GM19043 (cell line): ENCODE measurements around the gene COQ10A.
A peak's percentile ranks its signal among the peaks of the same experiment; 100 is the strongest.
"Not testable (repeated sequence)": the region's sequence is repeated elsewhere in the genome, so short reads cannot be mapped to it uniquely, and the experiment has no call there.

ENCODE experiments used
- ATAC-seq: cut with Tn5 transposase; IDR thresholded peaks from one replicate; pipeline ENCODE4 v1.9.1; 2021; ENCODE audit warnings: low read depth; ENCODE audit not compliant: unreplicated experiment

The COQ10A gene

DNA sequence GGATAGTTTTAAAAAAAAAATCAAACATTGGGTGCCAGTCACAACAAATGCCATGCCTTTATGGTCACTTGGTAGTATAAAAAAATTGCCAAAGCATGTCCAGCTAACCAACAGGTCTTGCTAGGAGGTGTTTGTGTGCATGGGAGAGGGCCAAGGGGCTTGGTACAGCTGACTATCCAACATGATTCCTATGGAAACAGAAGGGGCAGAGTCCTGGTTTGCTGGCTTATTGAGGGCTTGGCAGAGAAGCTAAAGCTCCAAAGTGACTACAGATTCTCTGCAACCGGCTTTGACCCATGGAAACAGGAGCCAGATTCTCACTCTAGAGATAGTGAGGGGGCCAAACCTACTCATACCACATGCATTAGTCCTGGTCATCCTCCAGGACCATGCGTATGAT lies 5.7 kb downstream of the COQ10A start:
- ATAC-seq: not testable (repeated sequence)

- ATAC-seq: no peak
These were observed 7.6 kb downstream of the COQ10A start for GRCh38 chr12:56274299-56274698.

- ATAC-seq: no peak
These were observed 12.2 kb downstream of the COQ10A start for GRCh38 chr12:56278905-56279304.

GRCh38 chr12:56280849-56281248 lies 14.1 kb downstream of the COQ10A start:
- ATAC-seq: no peak

DNA sequence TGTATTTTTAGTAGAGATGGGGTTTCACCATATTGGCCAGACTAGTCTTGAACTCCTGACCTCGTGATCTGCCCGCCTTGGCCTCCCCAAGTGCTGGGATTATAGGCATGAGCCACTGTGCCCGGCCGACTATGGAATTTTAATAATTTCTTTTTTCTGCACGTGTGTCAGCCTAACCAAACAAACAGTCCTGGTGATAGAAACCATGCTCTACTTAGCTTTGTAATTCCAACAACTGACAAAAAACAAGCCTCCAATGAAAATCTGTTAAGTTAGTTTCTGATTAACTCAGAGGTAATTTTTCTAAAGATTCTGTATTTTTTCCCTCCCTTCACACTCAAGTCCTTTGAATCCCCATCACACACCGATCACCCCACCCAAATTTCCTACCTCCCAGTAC lies 15.3 kb downstream of the COQ10A start:
- no peak for ATAC-seq

DNA sequence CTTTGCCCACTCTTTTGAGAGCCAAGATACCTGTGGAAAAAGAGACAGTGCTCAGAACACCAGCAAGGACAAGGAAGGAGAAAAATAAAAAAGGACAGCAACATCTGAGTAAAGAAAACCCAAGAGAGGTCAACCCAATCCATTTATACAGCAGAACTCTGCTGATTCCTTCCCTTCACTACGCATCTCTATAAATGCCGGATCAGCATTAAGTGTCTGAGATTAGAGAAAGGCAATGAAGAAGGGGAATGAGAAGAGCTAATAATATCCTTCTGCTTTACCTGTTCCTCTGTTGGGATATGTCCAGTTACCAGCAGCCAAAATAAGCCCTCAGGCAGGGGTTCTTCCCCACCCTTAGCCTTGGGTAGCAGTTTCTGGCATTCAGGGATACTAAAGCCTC lies 15.8 kb downstream of the COQ10A start:
- ATAC-seq: no peak

DNA sequence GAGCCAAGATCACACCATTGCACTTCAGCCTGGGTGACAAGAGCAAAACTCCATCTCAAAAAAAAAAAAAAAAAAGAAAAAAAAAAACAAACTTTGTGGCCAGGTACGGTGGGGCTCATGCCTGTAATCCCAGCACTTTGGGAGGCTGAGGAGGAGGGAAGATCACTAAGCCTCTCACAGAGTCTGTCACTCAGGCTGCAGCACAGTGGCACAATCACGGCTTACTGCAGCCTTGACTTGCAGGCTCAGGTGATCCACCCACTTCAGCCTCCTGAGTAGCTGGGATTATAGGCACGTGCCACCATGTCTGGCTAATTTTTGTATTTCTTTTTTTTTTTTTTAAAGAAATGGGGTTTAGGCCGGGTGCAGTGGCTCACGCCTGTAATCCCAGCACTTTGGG lies 17.5 kb downstream of the COQ10A start:
- not testable (repeated sequence) for ATAC-seq

- ATAC-seq: no peak
These were observed 19.5 kb downstream of the COQ10A start for GRCh38 chr12:56286044-56286830.

DNA sequence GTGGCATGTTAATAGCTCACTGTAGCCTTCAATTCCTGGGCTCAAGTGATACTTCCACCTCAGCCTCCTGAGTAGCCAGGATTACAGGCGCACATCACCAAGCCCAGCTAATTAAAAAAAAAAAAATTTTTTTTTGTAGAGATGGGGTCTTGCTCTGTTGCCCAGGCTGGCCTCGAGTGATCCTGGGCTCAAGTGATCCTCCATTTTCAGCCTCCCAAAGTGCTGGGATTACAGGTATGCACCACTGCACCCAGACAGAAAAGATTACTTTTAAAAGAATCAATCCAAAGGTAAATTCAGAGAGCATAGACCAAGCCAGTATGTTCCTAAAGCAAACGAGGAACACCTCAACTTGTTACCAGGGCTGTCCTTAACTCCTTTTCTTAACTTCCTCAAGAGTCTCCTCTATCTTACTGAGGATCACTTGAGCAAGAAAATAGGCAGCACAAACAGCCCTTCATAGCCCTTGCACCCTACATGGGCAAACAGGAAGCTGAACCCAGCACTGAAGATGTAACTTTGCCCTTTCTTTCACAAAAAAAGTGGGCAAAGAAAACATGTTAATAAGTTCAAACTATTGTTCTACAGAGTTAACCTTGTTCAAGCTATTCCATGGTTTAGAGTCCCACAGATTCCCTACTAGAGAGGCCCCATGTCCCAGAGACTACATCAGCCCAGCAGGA lies 22.1 kb downstream of the COQ10A start:
- ATAC-seq: no peak

- ATAC-seq: no peak
These were observed 27.1 kb downstream of the COQ10A start for GRCh38 chr12:56293795-56294194.

- no peak for ATAC-seq
These were observed 29.6 kb downstream of the COQ10A start for GRCh38 chr12:56296295-56296694.

DNA sequence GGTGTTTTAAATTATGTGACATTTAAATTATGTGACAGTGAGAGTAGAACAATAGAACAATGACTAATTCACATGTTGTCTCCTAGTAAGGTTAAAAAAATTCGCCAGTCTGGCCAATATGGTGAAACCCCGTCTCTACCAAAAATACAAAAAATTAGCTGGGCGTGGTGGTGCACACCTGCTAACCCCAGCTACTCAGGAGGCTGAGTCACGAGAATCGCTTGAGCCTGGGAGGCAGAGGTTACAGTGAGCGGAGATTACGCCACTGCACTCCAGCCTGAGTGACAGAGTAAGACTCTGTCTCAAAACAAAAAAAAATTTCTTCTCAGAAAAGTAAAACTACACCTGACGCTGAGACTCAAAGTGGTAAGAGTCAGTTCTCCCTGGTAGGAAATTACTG lies 30.7 kb downstream of the COQ10A start:
- ATAC-seq: no peak

- no peak for ATAC-seq
These were observed 32.1 kb downstream of the COQ10A start for GRCh38 chr12:56298828-56299227.

DNA sequence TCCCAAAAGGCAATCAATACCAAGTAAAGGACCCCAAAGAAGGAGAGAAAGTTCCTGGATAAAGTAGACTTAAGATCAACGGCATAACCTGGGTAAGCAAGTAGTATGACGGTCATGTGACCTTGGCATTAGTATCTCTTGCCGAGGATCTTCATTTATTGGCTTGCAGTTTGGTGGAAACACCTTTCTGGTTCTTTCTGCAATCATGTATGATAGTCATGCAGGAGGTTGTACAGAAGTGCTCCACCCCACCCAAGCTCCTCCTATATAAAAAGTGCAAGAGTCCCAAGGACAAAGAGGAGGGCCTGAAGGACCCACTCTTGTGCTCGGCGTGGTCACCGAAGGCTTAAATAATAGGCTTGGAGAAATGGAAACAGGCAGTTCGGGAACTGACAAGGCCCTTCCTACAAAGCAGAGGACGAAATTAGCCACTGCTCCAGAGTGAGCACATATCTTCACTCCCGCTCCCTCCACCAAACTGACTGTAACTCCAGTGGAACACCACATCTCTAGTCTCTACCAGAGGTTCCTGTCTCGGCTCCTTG lies 32.6 kb downstream of the COQ10A start:
- no peak for ATAC-seq

DNA sequence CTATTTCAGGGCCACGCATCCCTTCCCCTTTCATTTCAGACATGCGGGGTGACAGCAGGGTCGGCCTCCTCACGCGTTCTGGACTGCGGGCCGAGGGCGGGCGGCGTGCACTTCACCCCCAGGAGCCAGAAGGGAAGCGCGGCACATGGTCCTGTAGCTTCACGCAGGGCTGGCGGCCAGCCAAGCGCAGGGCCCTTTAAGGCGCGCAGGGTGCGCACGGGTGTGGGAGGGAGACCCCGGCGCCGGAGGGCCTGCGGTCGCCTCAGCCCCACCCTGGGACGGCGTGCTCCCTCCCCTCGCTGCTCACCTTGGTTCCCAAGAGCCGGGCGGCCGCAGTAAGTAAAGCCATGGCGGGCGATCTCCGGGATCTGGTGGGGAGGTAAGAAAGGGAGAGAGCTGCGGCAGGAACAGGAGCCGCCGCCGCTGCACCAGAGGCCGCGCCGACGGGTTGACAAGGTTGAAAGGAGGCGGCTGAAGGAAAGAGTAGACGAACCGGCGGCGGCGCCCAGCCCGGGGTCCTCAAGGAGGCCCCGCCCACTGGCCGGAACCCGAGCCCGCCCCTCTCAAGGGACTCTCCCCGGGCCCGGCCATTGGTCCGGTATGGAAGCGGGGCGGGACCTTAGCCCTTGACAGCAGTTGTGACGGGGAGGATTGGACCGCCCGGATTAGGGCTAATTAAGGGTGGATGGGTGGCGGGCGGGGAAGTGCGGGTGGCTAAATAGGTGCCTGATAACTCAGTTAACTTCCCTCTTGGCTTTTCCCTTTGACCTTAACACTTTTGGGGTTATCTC lies 33.3 kb downstream of the COQ10A start, which contains the start of gene CS:
TSS of gene CS (minus strand) at position 478 of the 791 bp plus-strand sequence. CDS start at position 349, 129 bp downstream.
- ATAC-seq: peak; percentile 95

DNA sequence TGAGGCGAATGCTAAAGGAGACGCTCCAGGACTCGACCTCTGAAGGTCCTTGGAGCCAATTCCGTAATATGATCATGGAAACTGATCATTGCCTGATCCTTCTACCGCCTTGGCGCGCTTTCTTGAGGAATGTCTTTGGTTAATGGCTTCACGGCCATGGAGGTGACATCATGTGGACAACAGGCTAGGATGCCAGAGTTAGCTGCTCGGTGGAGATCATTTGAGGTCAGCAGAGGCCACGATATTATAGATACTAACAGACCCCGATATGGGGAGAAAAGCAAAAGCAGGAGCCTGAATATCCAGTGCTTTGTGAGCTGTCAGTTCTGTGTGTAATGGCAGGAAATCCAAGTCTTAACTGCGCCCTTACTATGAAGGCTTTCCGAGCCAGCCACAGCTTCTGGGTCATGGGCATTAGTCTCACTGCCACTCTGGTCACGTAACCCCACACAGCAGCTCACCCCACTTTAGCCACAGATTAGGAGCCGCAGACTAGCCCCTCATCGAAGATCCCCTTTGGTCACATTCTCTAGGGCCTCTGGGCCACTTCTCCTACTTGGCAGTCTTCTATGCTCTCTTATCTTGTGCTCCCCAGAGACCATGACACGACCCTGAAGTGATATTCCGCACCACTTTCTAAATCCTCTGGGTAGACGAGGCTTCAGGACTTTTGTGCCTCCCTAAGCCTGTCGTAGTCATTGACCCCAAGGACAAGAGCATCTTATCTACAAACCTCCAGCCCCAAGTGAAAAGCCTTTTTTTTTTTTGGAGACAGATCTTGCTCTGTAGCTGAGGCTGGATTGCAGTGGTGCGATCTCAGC lies 34.1 kb downstream of the COQ10A start:
- no peak for ATAC-seq

DNA sequence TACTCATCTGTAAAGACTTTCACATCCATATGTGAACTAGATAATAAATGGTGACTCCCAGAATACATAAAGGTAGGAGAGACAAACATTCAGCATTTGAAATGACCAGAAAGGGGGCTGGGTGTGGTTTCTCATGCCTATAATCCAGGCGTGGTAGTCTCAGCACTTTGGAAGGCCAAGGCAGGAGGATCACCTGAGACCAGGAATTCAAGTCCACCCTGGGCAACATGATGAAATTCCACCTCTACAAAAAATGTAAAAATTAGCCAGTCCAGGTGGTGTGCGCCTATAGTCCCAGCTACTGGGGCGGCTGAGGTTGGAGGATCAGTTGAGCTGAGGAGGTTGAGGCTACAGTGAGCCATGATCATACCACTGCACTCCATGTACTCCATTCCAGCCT lies 37.5 kb downstream of the COQ10A start:
- ATAC-seq: no peak

DNA sequence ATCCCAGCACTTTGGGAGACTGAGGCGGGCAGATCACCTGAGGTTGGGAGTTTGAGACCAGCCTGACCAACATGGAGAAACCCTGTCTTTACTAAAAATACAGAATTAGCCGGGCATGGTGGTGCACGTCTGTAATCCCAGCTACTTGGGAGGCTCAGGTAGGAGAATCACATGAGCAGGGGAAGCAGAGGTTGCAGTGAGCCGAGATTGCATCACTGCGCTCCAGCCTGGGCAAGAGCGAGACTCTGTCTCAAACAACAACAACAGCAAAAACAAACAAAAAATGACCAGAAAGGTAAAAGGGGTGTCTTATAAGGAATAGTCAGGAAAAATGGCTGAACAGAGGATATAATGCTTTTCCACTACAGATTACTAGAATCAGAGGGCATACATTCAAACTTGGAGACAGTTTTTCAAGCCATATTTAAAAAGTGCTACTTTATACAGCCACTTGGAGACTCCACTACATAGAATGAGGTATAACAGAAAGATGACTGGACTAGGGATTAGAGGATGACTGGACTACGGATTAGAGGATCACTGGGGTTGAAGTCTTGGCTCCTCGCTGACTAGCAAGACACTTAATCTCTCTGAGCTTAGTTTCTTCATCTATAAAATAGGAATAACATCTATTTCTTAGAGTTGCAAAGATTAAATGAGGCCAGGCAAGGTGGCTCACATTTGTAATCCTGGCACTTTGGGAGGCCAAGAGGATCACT lies 38.3 kb downstream of the COQ10A start:
- no peak for ATAC-seq

DNA sequence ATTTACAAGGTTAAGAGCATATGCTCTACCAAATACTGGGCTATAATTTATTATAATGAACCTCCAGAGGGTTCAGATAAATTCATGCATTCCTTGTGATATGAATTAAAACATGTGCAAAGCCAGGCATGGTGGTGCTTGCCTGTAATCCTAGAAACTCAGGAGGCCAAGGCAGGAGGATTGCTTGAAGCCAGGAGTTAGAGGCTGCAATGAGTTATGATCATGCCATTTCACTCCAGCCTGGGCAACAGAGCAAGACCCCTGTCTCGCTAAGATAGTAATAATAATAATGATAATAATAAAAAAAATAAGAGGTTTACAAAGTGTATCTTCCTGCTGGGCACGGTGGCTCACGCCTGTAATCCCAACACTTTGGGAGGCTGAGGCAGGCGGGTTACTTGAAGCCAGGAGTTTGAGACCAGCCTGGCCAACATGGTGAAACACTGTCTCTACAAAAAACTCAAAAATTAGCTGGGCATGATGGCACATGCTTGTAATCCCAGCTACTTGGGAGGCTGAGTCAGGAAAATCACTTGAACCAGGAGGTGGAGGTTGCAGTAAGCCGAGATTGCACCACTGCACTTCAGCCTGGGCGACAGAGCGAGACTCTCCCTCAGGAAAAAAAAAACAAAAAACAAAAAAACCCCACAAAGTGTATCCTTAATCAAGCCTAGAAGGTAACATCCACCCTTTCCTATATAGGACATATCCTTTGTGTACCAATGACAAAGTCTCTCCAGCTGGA lies 40.7 kb downstream of the COQ10A start:
- no peak for ATAC-seq
